Measurements from ENCODE around the gene GLOD5. TPM values are rescaled to one million over a fixed set of nuclear protein-coding genes. Genes with fewer than 3 reads are reported as not detected.

Gene GLOD5
- total RNA-seq, 4 donors from 2014 or later, result not detected

GRCh38 chrX:48794911-48795515 lies 33.5 kb downstream of the GLOD5 start:
- no peaks in the 10 kb centered on the region for H3K4me1 ChIP-seq
- in situ Hi-C loops (cut with MboI; ENCODE audit: low sequenced_read_pairs in 4 of 4), result no loop called here
- H3K27me3 ChIP-seq, result no peaks in the 10 kb centered on the region
- H3K9me3 ChIP-seq, result no peaks in the 10 kb centered on the region
- no peaks in the 10 kb centered on the region for H3K36me3 ChIP-seq
- ATAC-seq (no peak), DNase-seq (no peak)
- H3K27ac ChIP-seq, result no peak overlapping the region
- H3K4me3 ChIP-seq, result no peak overlapping the region
- TF ChIP-seq, protein P1, sequence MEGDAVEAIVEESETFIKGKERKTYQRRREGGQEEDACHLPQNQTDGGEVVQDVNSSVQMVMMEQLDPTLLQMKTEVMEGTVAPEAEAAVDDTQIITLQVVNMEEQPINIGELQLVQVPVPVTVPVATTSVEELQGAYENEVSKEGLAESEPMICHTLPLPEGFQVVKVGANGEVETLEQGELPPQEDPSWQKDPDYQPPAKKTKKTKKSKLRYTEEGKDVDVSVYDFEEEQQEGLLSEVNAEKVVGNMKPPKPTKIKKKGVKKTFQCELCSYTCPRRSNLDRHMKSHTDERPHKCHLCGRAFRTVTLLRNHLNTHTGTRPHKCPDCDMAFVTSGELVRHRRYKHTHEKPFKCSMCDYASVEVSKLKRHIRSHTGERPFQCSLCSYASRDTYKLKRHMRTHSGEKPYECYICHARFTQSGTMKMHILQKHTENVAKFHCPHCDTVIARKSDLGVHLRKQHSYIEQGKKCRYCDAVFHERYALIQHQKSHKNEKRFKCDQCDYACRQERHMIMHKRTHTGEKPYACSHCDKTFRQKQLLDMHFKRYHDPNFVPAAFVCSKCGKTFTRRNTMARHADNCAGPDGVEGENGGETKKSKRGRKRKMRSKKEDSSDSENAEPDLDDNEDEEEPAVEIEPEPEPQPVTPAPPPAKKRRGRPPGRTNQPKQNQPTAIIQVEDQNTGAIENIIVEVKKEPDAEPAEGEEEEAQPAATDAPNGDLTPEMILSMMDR (IDR thresholded peaks at IDR 0.05 in 4 of 5, conservative IDR thresholded peaks at IDR 0.05 in 1 of 5), result no peak
- TF ChIP-seq POLR2A (IDR thresholded peaks at IDR 0.05), result no peak
- intact Hi-C loops (cut with DNase I; ENCODE audit: low total_unique reads), result no loop called here

DNA sequence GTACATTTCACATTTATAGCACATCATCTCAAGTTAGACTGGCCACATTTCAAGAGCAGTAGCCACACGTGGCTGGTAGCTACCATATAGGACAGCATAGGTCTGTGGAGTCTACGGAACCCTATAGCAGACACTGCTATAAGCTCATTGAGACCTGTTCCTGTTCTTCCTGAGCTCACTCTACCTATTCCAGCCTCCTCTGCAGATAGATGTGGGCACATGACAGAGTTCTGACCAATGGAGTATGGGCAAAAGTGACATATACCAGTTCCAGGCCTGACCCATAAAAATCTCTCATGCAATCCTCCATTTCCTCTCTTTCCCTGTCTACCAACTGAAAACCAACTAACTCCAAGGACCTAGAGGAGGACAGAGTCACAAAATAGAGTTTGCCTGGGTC lies 36.8 kb downstream of the GLOD5 start:
- in situ Hi-C loops (cut with MboI; ENCODE audit: low sequenced_read_pairs in 4 of 4) (no loop called here), intact Hi-C loops (cut with DNase I; ENCODE audit: low total_unique reads) (no loop called here)
- TF ChIP-seq POLR2A (IDR thresholded peaks at IDR 0.05), result no peak
- TF ChIP-seq, protein P1 (IDR thresholded peaks at IDR 0.05 in 4 of 5, conservative IDR thresholded peaks at IDR 0.05 in 1 of 5), result no peak
- DNase-seq (no peak), ATAC-seq (no peak)
- H3K27me3 ChIP-seq, result no peaks in the 10 kb centered on the region
- H3K36me3 ChIP-seq, result no peaks in the 10 kb centered on the region
- peaks cover 5 to 6% of the 10 kb centered on the region in 2 donors for H3K4me1 ChIP-seq
- no peak overlapping the region for H3K27ac ChIP-seq
- H3K4me3 ChIP-seq, result no peak overlapping the region
- no peaks in the 10 kb centered on the region for H3K9me3 ChIP-seq

GRCh38 chrX:48800574-48801279 lies 39.2 kb downstream of the GLOD5 start:
- peak in 1 of 2 donors; percentile 0 for ATAC-seq
- TF ChIP-seq POLR2A (IDR thresholded peaks at IDR 0.05), result no peak
- TF ChIP-seq, protein P1 (IDR thresholded peaks at IDR 0.05 in 4 of 5, conservative IDR thresholded peaks at IDR 0.05 in 1 of 5), result no peak
- H3K36me3 ChIP-seq, result no peaks in the 10 kb centered on the region
- intact Hi-C loops (cut with DNase I; ENCODE audit: low total_unique reads) (loop anchor here (1.0 to 10.0 kb wide), 11 partner anchors 97 to 776 kb away; partner anchors contain the start of genes GPKOW, OTUD5, PQBP1 and PRICKLE3), in situ Hi-C loops (cut with MboI; ENCODE audit: low sequenced_read_pairs in 4 of 4) (loop anchor here in 2 of 4 donors (10.0 to 25.0 kb wide), 3 partner anchors 56 to 138 kb away; partner anchors contain the start of genes PQBP1 (in 1 of the 2) and TIMM17B (in 1 of the 2))
- DNase-seq, result no peak
- H3K4me1 ChIP-seq, result peaks cover 5 to 6% of the 10 kb centered on the region in 2 donors
- H3K4me3 ChIP-seq, result peak overlapping the region; percentile 65 to 74 (median 68)
- peak overlapping the region; percentile 81 to 97 (median 88) for H3K27ac ChIP-seq
- no peaks in the 10 kb centered on the region for H3K27me3 ChIP-seq
- H3K9me3 ChIP-seq, result no peaks in the 10 kb centered on the region

DNA sequence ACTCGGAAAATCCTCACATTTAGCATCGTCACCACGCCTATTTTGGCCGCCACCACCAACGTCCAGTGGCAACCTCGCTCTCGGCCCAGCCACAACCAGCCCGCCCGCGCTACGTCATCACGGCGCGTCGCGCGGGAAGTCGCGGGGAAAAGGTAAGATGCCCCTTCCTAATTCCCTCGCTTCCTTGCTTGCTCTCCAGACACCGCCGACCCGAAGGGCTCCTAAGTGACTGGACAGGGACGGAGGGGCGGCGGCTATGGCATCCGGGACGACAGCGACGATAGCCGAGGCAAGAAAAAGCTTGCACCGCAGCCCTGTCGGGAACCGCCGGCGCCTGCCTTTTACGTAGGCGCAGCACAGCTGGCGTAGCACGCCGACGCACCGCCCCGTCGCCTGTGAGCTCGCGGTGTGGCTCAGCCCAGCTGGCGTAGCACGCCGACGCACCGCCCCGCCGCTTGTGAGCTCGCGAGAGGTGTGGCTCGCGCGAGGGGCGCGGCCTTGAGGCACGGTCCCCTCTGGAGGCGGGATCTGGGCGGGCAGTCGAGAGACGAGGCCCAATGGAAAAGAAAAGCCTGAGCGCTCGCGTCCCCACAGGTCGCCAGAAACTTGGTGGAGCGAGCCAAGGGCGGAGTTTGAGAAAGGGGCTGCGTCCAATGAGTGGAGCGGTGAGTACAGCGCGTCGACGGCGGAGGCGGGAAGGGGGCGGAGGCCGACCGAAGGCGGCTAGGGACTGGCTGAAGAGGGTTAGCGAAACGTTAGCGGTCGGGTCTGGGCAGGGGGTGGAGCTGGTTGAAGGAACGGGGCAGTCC lies 39.9 kb downstream of the GLOD5 start, which contains the start of gene HDAC6:
Gene HDAC6, plus strand, starts transcription at position 788 of the 809 bp plus-strand sequence. CDS start 626 bp downstream, outside the sequence.
- Histone ChIP-seq H3K4me3 (peak within 1 kb of the TSS; percentile 65 to 74 (median 72)), H3K9me3 (no peaks in the 10 kb centered on the region), H3K36me3 (no peaks in the 10 kb centered on the region), H3K27me3 (no peaks in the 10 kb centered on the region), H3K4me1 (peaks cover 5 to 6% of the 10 kb centered on the region in 2 donors), H3K27ac (peak within 1 kb of the TSS; percentile 90 to 99 (median 96))
- in situ Hi-C loops (cut with MboI; ENCODE audit: low sequenced_read_pairs in 4 of 4) (loop anchor here in 2 of 4 donors (10.0 to 25.0 kb wide), 3 partner anchors 57 to 139 kb away; partner anchors contain the start of genes PQBP1 (in 1 of the 2) and TIMM17B (in 1 of the 2)), intact Hi-C loops (cut with DNase I; ENCODE audit: low total_unique reads) (loop anchor here (1.0 to 10.0 kb wide), 13 partner anchors 64 to 777 kb away; partner anchors contain the start of genes GPKOW, OTUD5, PQBP1 and PRICKLE3)
- DNase-seq (peak; percentile 93 to 98), ATAC-seq (peak; percentile 85 to 87)
- peak in 1 of 2 donors; percentile 6 for TF ChIP-seq POLR2A (IDR thresholded peaks at IDR 0.05)
- TF ChIP-seq, protein P1 (IDR thresholded peaks at IDR 0.05 in 4 of 5, conservative IDR thresholded peaks at IDR 0.05 in 1 of 5), result no peak
